Neural crest cell (in vitro differentiated cells): ENCODE results near the gene COX14. TPM values are rescaled to one million over a fixed set of nuclear protein-coding genes. Genes with fewer than 3 reads are reported as not detected.

Source experiments
- DNase-seq: peaks from one replicate; pipeline ENCODE4 v3.0.0; 2021; ENCODE audit warnings: low read depth, mixed read lengths, low spot score
- H3K27ac Mint-ChIP-seq: one replicate; pipeline ENCODE4 v1.8.0; 2021; ENCODE audit warnings: mild to moderate bottlenecking, mixed read lengths; ENCODE audit not compliant: unreplicated experiment
- H3K27me3 Mint-ChIP-seq: 2 replicates; pipeline ENCODE4 v1.8.0; 2021; ENCODE audit warnings: low read depth, mild to moderate bottlenecking, mixed read lengths
- H3K36me3 Mint-ChIP-seq: 2 replicates; pipeline ENCODE4 v1.8.0; 2021; ENCODE audit warnings: low read depth, mild to moderate bottlenecking, mixed read lengths
- H3K4me1 Mint-ChIP-seq: 2 replicates; pipeline ENCODE4 v1.8.0; 2021; ENCODE audit warnings: mixed read lengths
- H3K4me3 Mint-ChIP-seq: one replicate; pipeline ENCODE4 v1.8.0; 2021; ENCODE audit warnings: mild to moderate bottlenecking, mixed read lengths
- H3K9me3 Mint-ChIP-seq: 2 replicates; pipeline ENCODE4 v1.8.0; 2021; ENCODE audit warnings: mixed read lengths
- total RNA-seq: library from RNA; stranded (reverse); gene quantifications from 2 replicates; pipeline ENCODE4 v1.2.1, GENCODE V29; 2021
- TF ChIP-seq, protein P1 (sequence below): fragments of 200-600 bp; sonication (generic); conservative IDR thresholded peaks from 2 replicates; pipeline ENCODE4 v1.5.0; 2021; ENCODE audit warnings: antibody characterized with exemption, mild to moderate bottlenecking

The COX14 gene
- total RNA-seq, 1 donor from 2014 or later: 22.4 TPM

DNA sequence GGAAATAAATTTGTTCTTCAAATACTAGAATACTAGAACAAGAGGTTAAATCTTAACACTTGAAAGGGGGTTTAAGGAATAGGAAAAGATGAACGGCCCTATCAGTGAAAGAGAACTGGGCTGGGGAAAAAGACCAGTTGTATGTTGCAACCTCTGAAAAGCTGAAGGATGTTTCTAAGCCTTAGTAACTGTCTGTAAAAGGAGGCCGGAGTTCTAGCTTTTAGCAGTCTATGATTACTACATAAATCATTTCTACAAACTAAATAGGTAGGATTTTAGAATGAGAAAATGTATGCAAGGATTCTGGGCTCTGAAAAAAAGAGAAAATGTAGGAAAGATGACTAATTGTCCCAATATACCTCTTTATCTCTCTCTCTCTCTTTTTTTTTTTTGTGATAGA, 50.2 kb downstream of the COX14 start:
- Mint-ChIP-seq H3K4me3 (no peak overlapping the region), H3K27ac (no peak overlapping the region), H3K4me1 (peaks cover 24% of the 10 kb centered on the region), H3K9me3 (no peaks in the 10 kb centered on the region), H3K36me3 (peaks cover 16% of the 10 kb centered on the region), H3K27me3 (no peaks in the 10 kb centered on the region)
- TF ChIP-seq, protein P1, sequence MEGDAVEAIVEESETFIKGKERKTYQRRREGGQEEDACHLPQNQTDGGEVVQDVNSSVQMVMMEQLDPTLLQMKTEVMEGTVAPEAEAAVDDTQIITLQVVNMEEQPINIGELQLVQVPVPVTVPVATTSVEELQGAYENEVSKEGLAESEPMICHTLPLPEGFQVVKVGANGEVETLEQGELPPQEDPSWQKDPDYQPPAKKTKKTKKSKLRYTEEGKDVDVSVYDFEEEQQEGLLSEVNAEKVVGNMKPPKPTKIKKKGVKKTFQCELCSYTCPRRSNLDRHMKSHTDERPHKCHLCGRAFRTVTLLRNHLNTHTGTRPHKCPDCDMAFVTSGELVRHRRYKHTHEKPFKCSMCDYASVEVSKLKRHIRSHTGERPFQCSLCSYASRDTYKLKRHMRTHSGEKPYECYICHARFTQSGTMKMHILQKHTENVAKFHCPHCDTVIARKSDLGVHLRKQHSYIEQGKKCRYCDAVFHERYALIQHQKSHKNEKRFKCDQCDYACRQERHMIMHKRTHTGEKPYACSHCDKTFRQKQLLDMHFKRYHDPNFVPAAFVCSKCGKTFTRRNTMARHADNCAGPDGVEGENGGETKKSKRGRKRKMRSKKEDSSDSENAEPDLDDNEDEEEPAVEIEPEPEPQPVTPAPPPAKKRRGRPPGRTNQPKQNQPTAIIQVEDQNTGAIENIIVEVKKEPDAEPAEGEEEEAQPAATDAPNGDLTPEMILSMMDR: no peak
- DNase-seq: no peak

DNA sequence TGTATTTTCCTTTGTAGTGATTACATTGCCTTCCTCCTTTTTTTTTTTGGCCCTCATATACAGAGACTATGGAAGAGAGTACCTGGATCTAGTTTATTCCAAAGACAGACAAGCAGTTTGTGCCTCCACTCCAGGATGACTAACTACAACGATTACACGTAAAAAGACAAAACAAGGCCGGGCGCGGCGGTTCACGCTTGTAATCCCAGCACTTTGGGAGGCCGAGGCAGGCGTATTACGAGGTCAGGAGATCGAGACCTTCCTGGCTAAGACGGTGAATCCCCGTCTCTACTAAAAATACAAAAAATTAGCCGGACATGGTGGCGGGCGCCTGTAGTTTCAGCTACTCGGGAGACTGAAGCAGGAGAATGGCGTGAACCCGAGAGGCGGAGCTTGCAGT, 52.9 kb downstream of the COX14 start:
- Mint-ChIP-seq H3K27me3 (no peaks in the 10 kb centered on the region), H3K36me3 (peaks cover 11% of the 10 kb centered on the region), H3K4me3 (peak overlapping the region; percentile 97), H3K9me3 (peaks cover 3% of the 10 kb centered on the region), H3K27ac (no peak overlapping the region), H3K4me1 (peaks cover 31% of the 10 kb centered on the region)
- TF ChIP-seq, protein P1: no peak
- DNase-seq: no peak

DNA sequence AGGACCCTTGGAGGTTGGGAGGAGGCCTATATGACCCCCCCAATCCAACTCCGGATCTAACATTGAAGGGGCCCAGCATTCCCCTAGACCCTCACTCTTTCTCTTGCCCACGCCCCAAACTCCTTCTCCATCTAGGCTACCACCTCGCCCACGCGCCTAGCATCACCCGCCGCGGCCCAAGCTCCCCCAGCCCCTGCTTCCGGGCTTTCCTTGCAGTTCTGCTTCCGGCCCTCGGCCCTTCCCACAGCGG, 54.7 kb downstream of the COX14 start:
- Mint-ChIP-seq H3K27me3 (no peaks in the 10 kb centered on the region), H3K4me3 (peak overlapping the region; percentile 97), H3K36me3 (peaks cover 15% of the 10 kb centered on the region), H3K9me3 (peaks cover 6% of the 10 kb centered on the region), H3K4me1 (peaks cover 32% of the 10 kb centered on the region), H3K27ac (peak overlapping the region; percentile 89)
- TF ChIP-seq, protein P1: no peak
- DNase-seq: no peak

DNA sequence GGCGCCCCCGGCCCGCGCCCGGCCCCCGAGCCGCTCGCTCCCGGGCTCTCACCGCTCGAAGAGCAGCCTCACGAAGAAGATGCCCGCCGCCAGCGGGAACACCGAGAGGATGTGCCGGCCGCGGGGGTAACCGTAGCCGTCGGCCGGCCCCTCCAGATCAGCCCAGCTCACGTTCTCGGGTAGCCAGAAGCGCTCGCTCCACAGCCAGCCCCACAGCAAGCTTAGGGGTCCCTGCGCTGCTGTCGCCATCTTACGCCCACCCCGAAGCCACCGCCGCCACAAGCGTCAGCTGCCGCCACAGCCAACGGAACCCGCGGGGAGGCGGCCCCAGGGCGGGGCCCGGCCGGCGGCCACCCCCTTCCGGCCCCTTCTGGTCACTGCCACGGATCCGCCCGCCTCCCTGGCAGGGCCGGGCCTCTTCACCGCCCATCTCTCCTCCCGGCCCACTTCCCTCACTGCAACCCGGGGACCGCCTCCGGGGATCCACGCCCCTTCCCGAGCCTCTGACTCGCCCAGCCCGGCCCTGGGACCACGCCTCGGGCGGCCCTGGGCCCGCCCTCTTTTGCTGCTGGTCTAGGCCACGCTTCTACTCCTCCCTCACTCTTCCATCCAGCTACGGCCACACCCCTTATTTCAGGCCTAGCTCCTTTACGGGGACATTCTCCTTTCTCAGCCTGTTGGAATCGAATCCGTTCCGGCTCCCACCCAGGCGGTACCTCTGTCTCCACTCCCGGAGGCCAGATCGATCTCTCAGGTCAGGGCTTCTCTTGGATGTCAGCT, 55.2 kb downstream of the COX14 start, which contains the start of gene CERS5:
Gene CERS5 (minus strand): TSS at position 321 of the 780 bp plus-strand sequence. CDS start 72 bp downstream, at position 249.
- peaks cover 6% of the 10 kb centered on the region for H3K9me3 Mint-ChIP-seq
- peak; percentile 98 for DNase-seq
- H3K27ac Mint-ChIP-seq: peak within 1 kb of the TSS; percentile 96
- TF ChIP-seq, protein P1: peak; percentile 47
- H3K4me3 Mint-ChIP-seq: peak within 1 kb of the TSS; percentile 97
- H3K27me3 Mint-ChIP-seq: no peaks in the 10 kb centered on the region
- H3K36me3 Mint-ChIP-seq: peaks cover 15% of the 10 kb centered on the region
- peaks cover 32% of the 10 kb centered on the region for H3K4me1 Mint-ChIP-seq

Other genes starting within 250 kb of the COX14 start
- 0.73 and 1.6 TPM in 2 replicates for gene FAIM2, start 208.3 kb upstream of the COX14 start, total RNA-seq
- gene AQP2, start 161.5 kb upstream of the COX14 start, total RNA-seq: not detected in 2 replicates
- gene AQP5, start 150.4 kb upstream of the COX14 start, total RNA-seq: 1.2 and 2.4 TPM in 2 replicates
- 0.21 TPM in 1 of 2 replicates, not detected in the other for gene AQP6, start 139.3 kb upstream of the COX14 start, total RNA-seq
- gene RACGAP1, start 86.7 kb upstream of the COX14 start, total RNA-seq: 91.7 and 104 TPM in 2 replicates
- 22.7 and 25.0 TPM in 2 replicates for gene ASIC1, start 54.6 kb upstream of the COX14 start, total RNA-seq
- 187 TPM in 2 replicates for gene SMARCD1, start 26.9 kb upstream of the COX14 start, total RNA-seq
- 0.16 and 0.49 TPM in 2 replicates for gene GPD1, start 8.2 kb upstream of the COX14 start, total RNA-seq
- gene CERS5, start 55.1 kb downstream of the COX14 start, total RNA-seq: 61.7 and 63.4 TPM in 2 replicates
- gene LIMA1, start 171.3 kb downstream of the COX14 start, total RNA-seq: 25.5 and 27.2 TPM in 2 replicates